C4-2B (cell line): ENCODE measurements around the gene MKLN1.

Experiments used
- H3K27ac ChIP-seq: fragments of 450-650 bp; 2 replicates; pipeline ENCODE4 v1.5.1; 2017
- CTCF ChIP-seq: fragments of 450-650 bp; conservative IDR thresholded peaks from 2 replicates; pipeline ENCODE4 v1.5.1; 2017; ENCODE audit warnings: mild to moderate bottlenecking
- ZFX ChIP-seq: fragments of 450-650 bp; IDR thresholded peaks from 2 replicates; pipeline ENCODE4 v1.6.1; 2017

MKLN1 gene

GRCh38 chr7:131533151-131533559, 205.5 kb downstream of the MKLN1 start:
- H3K27ac ChIP-seq, result no peak overlapping the region
- TF ChIP-seq ZFX (no peak), CTCF (no peak)

GRCh38 chr7:131533566-131534561, 206.2 kb downstream of the MKLN1 start:
- TF ChIP-seq CTCF (no peak), ZFX (no peak)
- no peak overlapping the region for H3K27ac ChIP-seq

- H3K27ac ChIP-seq, result no peak overlapping the region
- TF ChIP-seq CTCF (no peak), ZFX (no peak)
Observed at GRCh38 chr7:131536361-131536849, 208.7 kb downstream of the MKLN1 start.

GRCh38 chr7:131537571-131537978, 209.9 kb downstream of the MKLN1 start:
- TF ChIP-seq ZFX, result no peak
- TF ChIP-seq CTCF, result no peak
- H3K27ac ChIP-seq, result no peak overlapping the region

GRCh38 chr7:131538071-131538812, 210.6 kb downstream of the MKLN1 start:
- H3K27ac ChIP-seq, result no peak overlapping the region

GRCh38 chr7:131538813-131539179, 211.1 kb downstream of the MKLN1 start:
- H3K27ac ChIP-seq, result no peak overlapping the region

More at GRCh38 chr7:131538071-131538812, 210.6 kb downstream of the MKLN1 start:
- TF ChIP-seq ZFX (no peak), CTCF (no peak)

More at GRCh38 chr7:131538813-131539179, 211.1 kb downstream of the MKLN1 start:
- TF ChIP-seq ZFX (no peak), CTCF (no peak)
